ENCODE data around the gene SRCAP.
A peak's percentile ranks its signal among the peaks of the same experiment; 100 is the strongest.
"Not testable (repeated sequence)": the region's sequence is repeated elsewhere in the genome, so short reads cannot be mapped to it uniquely, and the experiment has no call there.

The SRCAP gene

DNA sequence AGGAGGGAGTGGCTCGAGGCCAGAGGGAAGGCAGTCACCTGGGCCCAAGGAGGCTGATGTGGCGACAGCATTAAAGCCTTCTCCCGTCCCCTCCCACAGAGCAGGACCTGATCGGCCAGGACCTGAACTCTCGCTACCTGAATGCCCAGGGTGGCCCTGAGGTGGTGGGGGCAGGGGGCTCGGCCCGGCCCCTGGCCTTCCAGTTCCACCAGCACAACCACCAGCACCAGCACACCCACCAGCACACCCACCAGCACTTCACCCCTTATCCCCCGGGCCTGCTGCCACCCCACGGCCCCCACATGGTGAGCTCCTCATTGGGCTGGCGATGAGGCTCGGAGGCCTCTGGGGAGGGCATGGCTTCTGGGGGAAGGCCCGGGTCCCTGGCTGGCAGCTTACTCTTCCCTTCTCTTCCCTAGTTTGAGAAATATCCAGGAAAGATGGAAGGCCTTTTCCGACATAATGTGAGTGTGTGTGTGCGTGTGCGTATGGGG lies 34.3 kb upstream of the SRCAP start:
- DNase-seq, result no peak

DNA sequence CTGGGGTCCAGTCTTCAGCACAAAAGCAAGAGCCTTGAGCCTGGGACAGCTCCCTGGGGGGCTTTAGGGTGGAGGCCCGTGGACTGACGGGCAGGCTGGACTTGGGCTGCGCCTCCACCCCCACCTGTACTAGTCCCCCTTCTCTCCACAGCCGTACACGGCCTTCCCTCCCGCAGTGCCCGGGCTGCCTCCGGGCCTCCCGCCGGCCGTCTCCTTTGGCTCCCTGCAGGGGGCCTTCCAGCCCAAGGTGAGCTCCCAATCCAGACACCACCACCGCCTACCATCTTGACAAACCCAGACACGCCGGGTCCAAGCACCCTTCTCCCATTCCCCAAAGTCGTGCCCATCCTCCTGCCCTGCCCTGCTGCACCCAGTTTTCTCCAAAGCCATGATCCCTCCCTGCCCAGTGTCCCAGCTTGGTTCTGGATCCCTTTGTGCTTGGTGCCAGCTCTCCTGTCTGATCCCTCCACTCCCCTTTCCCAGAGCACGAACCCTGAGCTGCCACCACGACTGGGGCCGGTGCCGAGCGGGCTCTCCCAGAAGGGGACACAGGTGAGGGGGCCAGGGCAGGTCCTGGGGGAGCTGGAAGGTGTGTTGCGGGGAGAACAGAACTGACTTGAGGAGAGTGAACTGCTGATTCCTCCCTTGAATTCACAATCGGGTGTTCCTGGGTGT lies 33.7 kb upstream of the SRCAP start:
- no peak for DNase-seq

DNA sequence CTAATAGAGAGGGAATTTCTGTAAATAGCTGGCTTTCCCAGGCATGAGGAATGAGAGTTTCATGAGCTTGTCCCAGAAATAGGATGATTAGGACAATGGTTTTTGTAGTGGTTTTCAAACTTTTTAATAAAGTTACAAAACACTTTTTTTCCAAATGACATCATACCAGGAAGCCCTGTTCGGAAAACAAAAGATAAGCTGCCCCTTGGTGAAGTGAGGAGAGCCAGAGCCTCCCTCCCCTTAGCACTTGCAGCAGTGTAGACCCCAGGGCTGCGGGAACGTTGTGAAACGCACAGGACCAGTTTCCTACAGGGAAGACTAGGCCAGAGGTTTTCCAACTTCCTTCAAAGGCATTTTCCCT lies 33.2 kb upstream of the SRCAP start:
- DNase-seq, result no peak

DNA sequence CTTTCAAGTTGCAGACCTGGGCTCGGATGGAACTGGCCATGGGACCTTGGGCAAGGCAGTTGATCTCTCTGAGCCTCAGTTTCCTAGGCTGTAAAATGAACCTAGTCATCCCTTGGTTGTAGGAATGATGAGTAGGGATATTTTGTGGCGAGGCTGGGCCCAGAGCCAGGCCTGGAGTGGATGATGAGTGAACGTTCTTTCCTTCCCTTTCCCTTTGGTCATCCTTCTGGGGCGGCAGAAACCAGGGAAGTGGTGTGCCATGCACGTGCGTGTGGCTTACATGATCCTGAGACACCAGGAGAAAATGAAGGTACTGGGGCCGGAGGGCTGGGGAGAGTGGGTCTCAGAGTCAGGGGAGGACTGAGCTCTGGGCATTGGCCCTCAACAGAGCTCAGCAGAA lies 32.3 kb upstream of the SRCAP start:
- no peak for DNase-seq

DNA sequence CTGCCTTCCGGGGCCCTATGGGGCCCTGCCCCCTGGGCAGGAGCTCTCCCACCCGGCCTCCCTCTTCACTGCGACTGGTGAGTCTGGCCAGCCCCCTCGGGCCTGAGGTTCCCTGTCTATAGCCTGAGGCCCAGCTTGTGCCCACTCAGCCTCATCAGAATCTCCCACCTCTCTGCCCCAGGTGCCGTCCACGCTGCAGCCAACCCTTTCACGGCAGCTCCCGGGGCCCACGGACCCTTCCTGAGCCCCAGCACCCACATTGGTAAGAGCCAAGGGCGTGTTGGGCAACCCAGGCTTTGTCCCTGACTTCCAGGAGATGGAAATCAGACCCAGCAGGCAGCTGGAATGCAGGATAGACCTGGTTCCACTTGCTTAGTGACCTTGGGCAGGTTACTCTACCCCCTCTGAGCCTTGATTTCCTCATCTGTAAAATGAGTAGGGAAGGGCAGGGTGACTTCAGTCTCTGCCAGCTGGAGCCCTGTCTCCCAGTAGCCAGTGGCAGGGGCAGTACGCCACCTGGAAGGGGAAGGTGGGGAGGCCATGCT lies 31.5 kb upstream of the SRCAP start:
- no peak for DNase-seq

DNA sequence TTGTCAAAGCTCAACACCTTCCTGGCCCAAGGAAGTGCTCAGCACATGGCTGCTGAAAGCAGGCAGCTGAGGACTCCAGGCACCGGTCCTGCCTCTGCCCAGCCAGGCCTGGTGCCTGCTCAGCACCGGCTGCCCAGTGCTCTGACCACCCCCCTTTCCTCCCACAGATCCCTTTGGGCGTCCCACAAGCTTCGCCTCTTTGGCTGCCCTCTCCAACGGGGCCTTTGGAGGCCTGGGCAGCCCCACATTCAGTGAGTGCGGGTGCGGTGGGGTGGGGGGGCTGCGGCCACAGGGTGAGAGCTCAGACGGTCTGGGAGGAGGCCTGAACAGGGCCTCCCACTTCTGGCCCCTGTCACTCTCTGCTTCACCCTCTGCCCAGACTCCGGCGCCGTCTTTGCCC lies 30.6 kb upstream of the SRCAP start:
- no peak for DNase-seq

DNA sequence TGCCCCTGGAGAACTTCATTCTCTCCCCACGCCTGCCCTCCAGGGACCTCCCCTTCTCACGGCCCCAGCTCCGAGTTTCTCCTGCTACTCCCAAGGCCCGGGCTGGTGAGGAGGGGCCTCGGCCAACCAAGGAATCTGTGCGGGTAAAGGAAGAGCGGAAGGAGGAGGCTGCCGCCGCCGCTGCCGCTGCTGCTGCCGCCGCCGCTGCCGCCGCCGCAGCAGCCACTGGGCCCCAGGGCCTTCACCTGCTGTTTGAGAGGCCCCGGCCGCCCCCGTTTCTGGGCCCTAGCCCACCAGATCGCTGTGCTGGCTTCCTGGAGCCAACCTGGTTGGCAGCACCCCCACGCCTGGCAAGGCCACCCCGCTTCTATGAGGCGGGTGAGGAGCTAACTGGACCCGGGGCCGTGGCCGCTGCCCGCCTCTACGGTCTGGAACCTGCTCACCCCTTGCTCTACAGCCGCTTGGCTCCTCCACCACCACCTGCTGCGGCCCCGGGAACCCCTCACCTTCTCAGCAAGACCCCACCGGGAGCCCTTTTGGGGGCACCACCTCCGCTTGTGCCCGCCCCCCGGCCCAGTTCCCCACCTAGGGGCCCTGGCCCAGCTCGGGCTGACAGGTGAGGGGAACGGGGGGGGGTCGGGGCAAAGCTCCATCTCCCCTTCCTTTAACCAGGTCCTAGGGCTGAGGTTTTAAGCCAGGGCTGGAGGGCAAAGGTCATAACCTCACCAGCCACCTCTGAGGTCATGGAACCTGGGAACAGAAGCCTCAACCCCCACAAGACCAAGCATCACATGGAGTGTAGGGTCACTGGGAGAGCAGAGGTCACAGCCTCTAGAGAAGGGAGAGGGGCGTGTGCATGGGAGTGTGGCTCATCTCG lies 29.7 kb upstream of the SRCAP start:
- DNase-seq, result no peak

DNA sequence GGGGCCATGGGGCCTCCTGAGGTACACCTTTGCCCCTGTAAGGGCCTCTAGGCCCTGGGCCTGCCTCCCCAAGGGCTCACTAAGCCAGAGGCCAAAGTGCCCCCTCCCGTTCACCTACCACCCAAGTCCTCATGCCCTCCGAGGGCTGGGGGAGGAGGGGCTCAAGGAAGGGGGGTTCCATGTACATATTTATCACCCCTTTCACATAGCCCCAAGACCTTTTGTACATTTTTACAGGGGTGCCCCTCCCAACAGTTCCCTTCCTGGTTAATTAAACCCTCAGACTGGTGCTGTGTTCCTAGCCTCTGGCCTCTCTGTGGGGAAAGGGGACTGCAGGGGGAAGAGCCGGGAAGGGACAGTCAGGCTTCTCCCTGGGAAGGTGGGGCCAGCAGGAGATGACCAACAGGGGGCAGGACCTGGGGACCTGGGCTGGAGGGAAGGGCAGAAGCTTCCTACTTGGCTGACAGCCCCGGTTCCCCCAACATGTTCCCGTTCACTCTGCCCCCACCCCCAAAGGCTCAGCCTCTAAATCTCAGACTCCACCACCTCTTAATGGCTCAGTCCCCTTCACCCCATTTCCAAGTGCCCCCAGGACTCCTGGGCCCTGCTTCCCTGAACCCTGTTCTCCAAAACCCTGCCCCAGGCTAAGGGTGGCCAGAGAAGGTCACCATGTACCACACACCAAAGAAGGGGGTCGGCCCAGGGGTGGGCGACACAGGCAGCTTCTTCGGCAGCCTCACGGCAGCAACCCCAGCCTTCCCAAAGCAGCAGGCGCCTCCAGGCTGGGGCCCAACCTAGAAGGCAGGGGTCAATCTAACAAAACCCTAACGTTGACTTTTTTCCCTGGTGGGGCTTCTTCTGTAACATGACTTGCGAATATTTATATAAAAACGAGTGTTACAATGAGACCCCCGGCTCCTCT lies 28.8 kb upstream of the SRCAP start:
- DNase-seq, result no peak

DNA sequence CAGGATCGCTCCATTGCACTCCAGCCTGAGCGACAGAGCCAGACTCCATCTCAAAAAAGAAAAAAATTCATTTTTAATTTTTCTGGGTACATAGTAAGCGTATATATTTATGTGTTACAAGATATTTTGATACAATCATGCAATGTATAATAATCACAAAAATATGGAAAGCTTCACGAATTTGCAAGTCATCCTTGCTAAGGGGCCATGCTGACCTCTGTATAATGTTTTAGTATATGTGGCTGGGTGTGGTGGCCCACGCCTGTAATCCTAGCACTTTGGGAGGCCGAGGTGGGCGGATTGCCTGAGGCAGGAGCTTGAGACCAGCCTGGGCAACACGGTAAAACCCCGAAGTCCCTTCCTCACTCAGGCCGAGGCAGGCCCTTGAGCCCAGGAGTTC lies 23.8 kb upstream of the SRCAP start:
- DNase-seq, result no peak

DNA sequence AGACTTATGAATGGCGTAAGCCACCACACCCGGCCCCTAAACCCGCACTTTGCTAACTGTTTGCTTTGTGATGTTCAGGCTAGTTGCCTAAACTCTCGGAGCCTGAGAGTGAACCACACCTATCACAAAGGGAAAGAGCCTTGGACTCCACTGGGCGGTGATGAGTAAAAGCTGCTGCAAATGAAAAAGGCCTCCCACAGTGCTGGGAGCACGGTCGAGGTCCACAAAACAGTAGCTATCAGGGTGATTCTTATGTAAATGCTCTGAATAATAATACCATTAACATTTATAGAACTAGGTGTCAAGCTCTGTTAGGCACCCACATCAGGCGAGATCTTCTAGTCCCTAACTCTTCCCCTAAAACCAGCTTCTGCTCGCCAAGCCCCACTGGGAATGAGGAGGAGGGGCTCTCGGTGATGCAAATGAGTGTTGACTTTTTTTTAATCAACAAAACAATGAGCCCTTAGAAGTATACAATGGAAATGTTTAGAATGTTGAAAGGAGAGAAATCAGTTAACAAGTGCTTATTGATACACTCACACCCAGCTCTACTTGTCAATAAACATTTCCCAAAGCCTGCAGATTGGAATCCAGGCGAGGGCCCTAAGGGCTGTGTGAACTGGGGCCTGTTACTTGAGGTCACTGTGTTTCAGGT lies 20.9 kb upstream of the SRCAP start:
- no peak for DNase-seq

DNA sequence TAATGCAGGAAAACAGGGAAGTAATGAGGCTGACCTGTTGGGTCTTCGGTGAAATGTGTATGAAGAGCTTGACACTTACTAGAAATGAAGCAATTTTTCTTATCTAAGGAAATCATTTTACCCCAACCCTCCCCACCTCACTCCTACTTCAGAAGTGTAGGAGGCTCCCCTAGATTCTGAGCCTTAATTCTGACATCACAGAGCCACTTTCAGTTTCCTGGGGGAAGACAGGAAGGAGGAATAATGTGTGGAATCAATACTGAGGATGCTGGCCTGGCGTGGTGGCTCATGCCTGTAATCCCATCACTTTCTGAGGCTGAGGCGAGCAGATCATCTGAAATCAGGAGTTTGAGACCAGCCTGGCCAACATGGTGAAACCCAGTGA lies 20.4 kb upstream of the SRCAP start:
- no peak for DNase-seq

DNA sequence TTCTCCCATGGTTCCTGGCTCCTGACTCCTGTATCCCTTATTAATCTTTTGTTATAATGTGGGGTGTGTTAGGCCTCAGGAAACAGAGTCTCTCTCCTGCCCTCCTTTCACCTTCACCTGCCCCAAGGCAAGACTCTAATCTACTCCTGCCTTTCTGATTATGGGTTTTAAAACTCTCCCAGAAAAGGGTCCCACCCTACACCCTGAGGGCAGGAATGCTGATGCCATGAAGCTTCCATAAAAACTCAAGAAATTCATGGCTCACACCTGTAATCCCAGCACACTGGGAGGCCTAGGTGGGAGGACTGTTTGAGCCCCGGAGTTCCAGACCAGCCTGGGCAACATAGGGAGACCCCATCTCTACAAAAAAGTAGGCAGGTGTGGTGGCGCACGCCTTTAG lies 18.6 kb upstream of the SRCAP start:
- DNase-seq, result no peak

DNA sequence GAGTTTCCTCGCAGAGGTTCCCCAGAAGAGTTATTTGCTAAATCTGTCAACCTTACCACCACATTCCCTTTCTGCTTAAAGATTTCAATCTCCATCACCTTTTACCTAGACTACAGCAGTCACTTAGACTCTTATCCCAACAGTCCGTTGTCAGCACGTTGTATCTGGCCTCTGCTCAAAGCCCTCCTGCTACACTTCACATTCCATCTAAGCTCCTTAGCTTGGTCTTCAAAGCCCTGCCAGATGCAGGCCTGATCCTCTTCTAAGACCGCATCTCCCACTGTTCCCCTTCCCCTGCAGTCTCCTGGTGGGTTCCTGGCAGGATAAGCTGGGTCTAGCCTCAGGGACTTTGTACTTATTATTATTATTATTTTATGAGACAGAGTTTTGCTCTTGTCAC lies 10.3 kb upstream of the SRCAP start:
- DNase-seq, result no peak

DNA sequence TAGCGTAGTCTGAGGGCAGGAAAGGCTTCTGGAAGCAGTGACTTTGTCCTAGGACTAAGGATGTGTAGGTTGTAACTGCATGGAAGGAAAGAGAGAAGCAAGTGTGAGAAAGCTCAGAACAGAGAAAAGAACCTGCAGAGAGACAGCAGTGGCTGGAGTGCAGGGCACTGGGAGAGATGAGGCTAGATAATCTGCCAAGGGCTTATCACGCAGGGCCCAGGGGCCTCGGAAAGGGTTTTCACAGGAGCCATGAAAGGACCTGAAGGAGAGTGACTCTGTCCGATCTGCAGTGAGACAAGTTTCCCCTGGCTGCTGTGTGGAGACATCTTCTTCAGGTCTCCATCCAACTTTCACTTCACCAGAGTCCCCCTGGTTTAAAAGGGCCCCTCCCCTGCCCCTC lies 7.1 kb upstream of the SRCAP start:
- DNase-seq, result no peak

DNA sequence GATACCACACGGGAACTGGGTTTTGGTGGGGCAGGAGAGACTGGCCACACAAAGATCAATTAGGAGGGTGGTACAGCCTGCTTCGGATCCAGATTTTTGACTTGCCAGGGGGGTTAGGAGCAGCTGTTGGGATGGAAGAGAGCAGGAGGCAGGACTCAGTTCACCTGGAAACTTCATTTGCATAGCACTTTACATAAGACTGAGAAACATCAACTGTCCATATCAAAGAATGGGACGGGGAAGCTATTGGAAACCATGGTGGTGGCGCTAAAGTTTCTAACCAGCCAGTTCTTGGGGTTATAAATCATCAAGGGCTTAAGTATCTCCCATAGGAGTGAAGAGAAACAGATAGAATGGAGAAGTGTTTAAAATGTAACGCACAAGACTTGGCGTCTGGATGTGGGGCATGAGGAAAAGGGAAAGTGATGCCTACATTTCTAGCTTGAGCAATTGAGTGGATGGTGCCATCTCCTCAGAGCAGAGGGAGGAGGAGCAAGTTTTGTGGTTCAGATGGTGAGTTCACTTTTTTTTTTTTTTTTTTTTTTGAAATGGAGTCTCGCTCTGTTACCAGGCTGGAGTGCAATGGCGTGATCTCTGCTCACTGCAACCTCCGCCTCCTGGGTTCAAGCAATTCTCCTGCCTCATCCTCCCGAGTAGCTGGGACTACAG lies 6.4 kb upstream of the SRCAP start:
- DNase-seq, result peak; percentile 4 to 8

DNA sequence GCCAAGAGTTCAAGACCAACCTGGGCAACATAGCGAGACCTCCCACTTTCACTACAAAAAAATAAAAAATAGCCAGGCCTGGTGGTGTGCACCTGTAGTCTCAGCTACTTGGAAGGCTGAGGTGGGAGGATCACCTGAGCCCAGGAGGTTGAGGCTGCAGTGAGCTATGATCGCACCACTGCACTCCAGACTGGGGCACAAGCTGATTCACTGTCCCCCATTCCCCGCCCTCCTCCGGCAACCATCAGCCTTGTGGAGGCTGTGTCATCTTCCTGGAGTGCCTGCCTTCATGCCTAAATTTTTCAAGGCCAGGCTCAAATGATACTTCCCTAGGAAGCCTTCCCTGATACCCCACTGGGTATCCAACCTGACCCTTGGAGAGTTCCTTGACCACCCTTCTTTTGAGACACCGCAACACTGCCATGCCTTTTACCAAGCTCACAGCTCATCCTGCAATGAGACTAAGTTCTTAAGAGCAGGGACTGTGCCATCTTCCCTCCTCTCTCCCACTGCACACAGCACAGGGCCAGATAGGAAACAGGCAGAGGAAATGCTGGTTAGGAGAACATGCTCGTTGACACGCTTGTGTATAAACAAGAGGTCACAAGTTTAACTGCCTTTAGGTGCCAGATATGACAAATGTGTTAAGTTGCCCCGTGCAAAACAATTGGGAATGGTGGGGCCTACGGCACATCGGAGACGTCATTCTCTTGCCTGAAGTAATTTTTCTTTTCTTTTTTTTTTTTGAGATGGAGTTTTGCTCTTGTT lies 3.9 kb upstream of the SRCAP start:
- no peak for DNase-seq

DNA sequence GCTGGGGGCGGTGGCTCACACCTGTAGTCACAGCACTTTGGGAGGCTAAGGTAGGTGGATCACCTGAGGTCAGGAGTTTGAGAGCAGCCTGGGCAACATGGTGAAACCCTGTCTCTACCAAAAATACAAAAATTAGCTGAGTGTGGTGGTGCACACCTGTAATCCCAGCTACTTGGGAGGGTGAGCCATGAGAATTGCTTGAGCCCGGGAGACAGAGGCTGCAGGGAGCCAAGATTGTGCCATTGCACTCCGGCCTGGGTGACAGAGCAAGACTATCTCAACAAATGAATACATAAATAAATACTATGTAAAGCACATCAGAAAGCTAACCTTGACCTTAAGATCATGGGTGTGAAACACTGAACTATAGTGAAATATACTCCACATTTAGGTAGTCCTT lies 2.3 kb upstream of the SRCAP start:
- not testable (repeated sequence) for DNase-seq

DNA sequence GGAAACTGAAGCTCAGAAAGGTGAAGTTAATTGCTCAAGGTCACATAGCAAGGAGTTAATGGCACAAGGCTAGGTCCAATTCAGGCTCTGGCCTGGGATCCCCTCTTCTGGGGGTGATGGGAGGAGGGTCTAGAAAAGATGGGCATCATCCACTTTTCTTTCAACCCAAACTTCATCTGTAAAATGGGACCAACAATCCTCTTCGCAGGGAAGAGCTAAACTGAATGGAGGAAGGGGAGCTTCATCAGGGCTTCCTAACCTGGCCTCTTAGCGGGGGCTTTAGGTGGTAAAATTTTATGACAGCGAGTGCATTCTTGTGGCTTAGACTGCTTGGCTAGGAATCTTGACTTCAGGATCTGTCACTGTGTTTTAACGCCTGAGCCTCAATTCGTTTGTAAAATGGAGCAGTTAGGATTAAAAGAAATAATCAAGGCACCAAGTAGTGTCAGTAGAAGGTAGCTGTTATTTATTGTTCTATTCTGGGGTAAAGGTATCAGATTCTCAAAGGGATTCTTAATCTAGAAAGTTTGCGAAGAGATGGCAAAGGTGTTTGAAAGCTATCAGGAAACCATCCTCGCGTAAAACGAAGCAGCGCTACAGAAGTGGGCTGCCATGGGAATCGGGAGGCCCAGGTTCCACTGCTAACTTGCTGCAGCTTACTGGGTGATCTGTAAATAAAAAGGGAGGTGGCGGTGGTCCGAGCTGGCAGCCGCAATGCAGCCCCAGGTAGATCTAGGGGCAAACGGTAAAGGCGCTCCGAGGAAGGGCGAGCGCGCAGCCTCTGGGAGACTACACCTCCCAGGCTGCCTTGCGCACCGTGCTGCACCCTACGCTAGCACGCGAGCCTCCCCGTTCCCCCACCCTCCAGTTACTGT lies 1.5 kb upstream of the SRCAP start:
- peak; percentile 89 to 91 for DNase-seq

DNA sequence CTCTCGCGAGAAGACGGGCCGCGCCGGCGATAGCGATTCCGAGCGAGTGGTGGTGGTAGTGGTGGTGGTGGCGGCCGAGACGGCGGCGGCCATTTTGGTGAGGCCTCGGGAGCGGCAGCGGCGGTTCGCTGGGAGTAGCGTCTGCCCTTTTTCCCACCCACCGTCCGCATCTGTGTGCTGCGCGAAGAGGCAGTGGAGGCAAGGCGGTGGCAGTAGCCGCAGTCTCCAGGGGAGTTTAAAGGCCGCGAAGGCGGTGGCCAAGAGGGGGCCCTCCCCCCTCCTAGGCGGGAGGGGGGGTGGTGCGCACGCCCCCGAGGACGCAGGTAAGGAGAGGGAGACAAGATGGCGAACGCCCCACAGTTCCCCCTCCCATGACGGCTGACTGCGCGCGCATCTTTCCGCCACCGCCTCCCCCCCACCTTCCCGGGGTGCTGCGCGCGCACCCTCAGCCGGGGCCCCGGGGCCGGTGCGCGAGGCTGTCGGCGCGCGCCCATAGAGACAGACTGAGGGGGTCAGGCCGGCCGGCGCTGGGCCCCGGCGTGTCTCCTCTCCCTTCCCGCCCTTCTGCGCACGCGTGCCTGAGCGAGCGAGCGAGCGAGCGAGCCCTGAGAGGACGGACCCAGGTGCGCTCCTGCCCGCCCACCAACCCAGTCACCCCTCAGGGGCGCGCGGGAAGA lies 694 bp upstream of the SRCAP start:
- DNase-seq, result peak; percentile 75 to 77
